HK-2 (cell line): ENCODE measurements around the gene CLDND2.

ENCODE experiments used
- DNase-seq: peaks from one replicate; pipeline ENCODE4 v3.0.0-alpha.2; 2018; ENCODE audit not compliant: unreplicated experiment

Gene CLDND2

GRCh38 chr19:51354742-51355148, 14.1 kb downstream of the CLDND2 start:
- no peak for DNase-seq

GRCh38 chr19:51354103-51354741, 14.6 kb downstream of the CLDND2 start:
- no peak for DNase-seq

GRCh38 chr19:51352783-51353360, 15.9 kb downstream of the CLDND2 start:
- no peak for DNase-seq

GRCh38 chr19:51351266-51351990, 17.4 kb downstream of the CLDND2 start:
- DNase-seq, result no peak

GRCh38 chr19:51347209-51347928, 21.4 kb downstream of the CLDND2 start:
- DNase-seq, result no peak

GRCh38 chr19:51346742-51347141, 22.1 kb downstream of the CLDND2 start:
- DNase-seq, result no peak

- no peak for DNase-seq
Observed at GRCh38 chr19:51345076-51345620, 23.7 kb downstream of the CLDND2 start.

GRCh38 chr19:51342631-51343569, 25.9 kb downstream of the CLDND2 start:
- no peak for DNase-seq

- DNase-seq, result no peak
Observed at GRCh38 chr19:51341976-51342580, 26.7 kb downstream of the CLDND2 start, which contains the start of gene VSIG10L. Gene VSIG10L, minus strand, starts transcription at chr19:51342139. Its CDS starts 15 bp downstream, at chr19:51342124.

GRCh38 chr19:51341066-51341465, 27.7 kb downstream of the CLDND2 start:
- no peak for DNase-seq

GRCh38 chr19:51339687-51340656, 28.8 kb downstream of the CLDND2 start:
- DNase-seq, result peak; percentile 100

- DNase-seq, result no peak
Observed at GRCh38 chr19:51339313-51339686, 29.5 kb downstream of the CLDND2 start.

GRCh38 chr19:51338563-51339312, 30.1 kb downstream of the CLDND2 start:
- DNase-seq, result peak; percentile 85

GRCh38 chr19:51337861-51338562, 30.8 kb downstream of the CLDND2 start:
- DNase-seq, result no peak

- no peak for DNase-seq
Observed at GRCh38 chr19:51337141-51337860, 31.5 kb downstream of the CLDND2 start.

- DNase-seq, result no peak
Observed at GRCh38 chr19:51333836-51334460, 34.9 kb downstream of the CLDND2 start.

GRCh38 chr19:51331716-51332115, 37.1 kb downstream of the CLDND2 start:
- no peak for DNase-seq
